Vein endothelial cell (primary cell): ENCODE data around the gene ZNF549. TPM values are rescaled to one million over a fixed set of nuclear protein-coding genes. Genes with fewer than 3 reads are reported as not detected.

Experiments used
- total RNA-seq: library from RNA; depleted of rRNA; stranded (reverse); fragments of >200 nt; gene quantifications from 2 replicates; pipeline ENCODE4 v1.2.3, GENCODE V29; 2012

Gene ZNF549
- total RNA-seq, result 4.2 and 4.6 TPM in 2 replicates

DNA sequence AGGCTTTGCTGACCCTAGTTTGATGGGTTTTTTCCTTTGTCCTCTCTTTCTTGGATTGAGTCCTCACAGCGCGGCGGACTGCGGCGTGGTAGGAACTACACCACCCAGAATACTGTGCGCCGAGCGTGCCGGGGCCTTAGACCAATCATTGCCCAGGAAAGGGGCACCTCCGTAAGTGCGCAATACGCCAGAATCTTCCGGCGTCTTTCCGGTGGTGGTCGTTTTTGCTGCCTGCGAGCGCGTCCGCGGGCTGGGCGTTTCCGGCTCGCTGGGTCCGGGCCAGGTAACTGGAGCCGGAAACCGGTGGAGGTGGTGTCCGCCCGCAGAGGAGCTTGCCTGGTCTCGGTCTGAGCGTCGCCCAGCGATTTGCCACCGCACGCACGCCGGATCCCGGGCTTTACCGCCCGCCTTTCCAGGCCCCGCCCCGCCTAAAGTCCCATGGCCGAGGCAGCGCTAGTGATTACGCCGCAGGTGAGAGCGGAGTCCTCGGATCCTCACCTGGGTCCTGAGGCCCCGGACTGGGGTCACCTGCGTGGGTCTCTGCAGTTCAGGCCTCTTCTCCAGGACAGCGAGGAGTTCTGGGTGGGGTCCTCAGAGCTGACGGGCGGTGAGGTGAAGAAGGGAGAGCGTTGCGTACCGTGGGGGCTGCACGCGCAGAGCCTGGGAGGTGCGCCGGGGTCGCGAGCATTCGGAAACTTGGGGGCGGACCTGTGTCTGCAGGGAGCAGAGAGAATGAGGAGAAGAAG is at the start of gene ZNF549:
TSS of gene ZNF549 (plus strand) at position 221 of the 746 bp plus-strand sequence. CDS start at position 439, 218 bp downstream.

GRCh38 chr19:57487477-57488298 is 39.5 kb upstream of the ZNF549 start, which contains the start of gene ZNF419:
Gene ZNF419, plus strand, starts transcription at chr19:57487750. Its CDS starts 201 bp downstream, at chr19:57487951.

GRCh38 chr19:57499680-57500395 is 27.3 kb upstream of the ZNF549 start, which contains the start of gene ZNF773:
Gene ZNF773, plus strand, starts transcription at chr19:57499938. Its CDS starts 143 bp downstream, at chr19:57500081.

DNA sequence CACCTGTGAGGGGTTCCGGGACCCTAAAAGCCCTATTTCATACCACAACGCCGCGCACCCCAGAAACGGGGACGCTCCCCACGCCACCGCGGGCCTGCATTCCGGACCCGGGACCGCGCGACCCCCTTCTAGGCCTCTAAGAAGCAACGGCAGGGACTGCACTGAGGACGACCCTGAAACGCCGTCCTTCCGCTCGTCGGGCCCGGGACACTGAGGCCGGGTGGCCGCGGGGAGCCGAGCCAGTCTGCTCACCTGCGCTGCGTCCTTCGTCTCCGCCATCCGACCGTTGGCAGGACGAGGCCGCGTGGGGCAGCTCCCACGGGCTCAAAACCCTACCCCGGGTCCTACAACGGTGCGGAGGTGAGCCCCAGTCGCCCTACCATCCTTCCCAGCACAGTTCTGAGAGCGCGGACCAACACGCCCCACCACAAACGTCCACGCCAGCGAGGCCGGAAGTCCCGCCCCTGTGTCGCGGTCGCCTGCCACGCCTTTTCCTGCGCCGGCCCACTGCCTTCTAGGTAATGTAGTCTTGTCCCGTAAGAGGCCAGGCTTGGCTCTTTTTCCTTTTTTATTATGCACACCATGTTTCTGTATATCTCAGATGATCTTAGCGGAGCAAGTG is 32.4 kb downstream of the ZNF549 start, which contains the start of gene ZNF550:
TSS of gene ZNF550 (minus strand) at position 460 of the 622 bp plus-strand sequence. CDS start at position 279, 181 bp downstream.

GRCh38 chr19:57578487-57579205 is 51.5 kb downstream of the ZNF549 start, which contains the start of gene ZNF416:
Gene ZNF416, minus strand, starts transcription at chr19:57578911. Its CDS starts 207 bp downstream, at chr19:57578704.

GRCh38 chr19:57583521-57584416 is 56.6 kb downstream of the ZNF549 start, which contains the start of gene ZIK1:
Gene ZIK1, plus strand, starts transcription at chr19:57584145. Its CDS starts 212 bp downstream, at chr19:57584357.

GRCh38 chr19:57599761-57600383 is 72.7 kb downstream of the ZNF549 start, which contains the start of gene ZNF530:
Gene ZNF530, plus strand, starts transcription at chr19:57599885. Its CDS starts 4,461 bp downstream, at chr19:57604346.

Other genes with a start within 250 kb of the ZNF549 start
- 74.9 and 77.1 TPM in 2 replicates for gene ZNF460, start 246.9 kb upstream of the ZNF549 start, total RNA-seq
- 10.1 and 11.7 TPM in 2 replicates for gene ZNF543, start 206.9 kb upstream of the ZNF549 start, total RNA-seq
- gene ZNF304, start 176.1 kb upstream of the ZNF549 start, total RNA-seq, result 8.5 and 9.0 TPM in 2 replicates
- 9.1 and 10.1 TPM in 2 replicates for gene TRAPPC2B, start 163.8 kb upstream of the ZNF549 start, total RNA-seq
- gene ZNF547, start 163.8 kb upstream of the ZNF549 start, total RNA-seq, result 1.6 and 2.9 TPM in 2 replicates
- 14.2 and 16.3 TPM in 2 replicates for gene ZNF548, start 137.5 kb upstream of the ZNF549 start, total RNA-seq
- 11.4 and 14.3 TPM in 2 replicates for gene ZNF17, start 116.2 kb upstream of the ZNF549 start, total RNA-seq
- gene ZNF749, start 92.0 kb upstream of the ZNF549 start, total RNA-seq, result 7.2 and 12.2 TPM in 2 replicates
- 0.98 and 1.1 TPM in 2 replicates for gene VN1R1, start 70.2 kb upstream of the ZNF549 start, total RNA-seq
- gene ZNF772, start 49.8 kb upstream of the ZNF549 start, total RNA-seq, result 14.4 and 22.7 TPM in 2 replicates
- gene ZNF419, start 39.6 kb upstream of the ZNF549 start, total RNA-seq, result 11.1 and 13.5 TPM in 2 replicates
- 13.0 and 15.0 TPM in 2 replicates for gene ZNF773, start 27.4 kb upstream of the ZNF549 start, total RNA-seq
- 4.6 and 6.2 TPM in 2 replicates for gene ZNF550, start 32.5 kb downstream of the ZNF549 start, total RNA-seq
- 6.2 and 6.8 TPM in 2 replicates for gene ZNF416, start 51.6 kb downstream of the ZNF549 start, total RNA-seq
- 4.6 and 5.7 TPM in 2 replicates for gene ZIK1, start 56.8 kb downstream of the ZNF549 start, total RNA-seq
- 3.6 and 6.9 TPM in 2 replicates for gene ZNF530, start 72.5 kb downstream of the ZNF549 start, total RNA-seq
- gene ZNF134, start 86.9 kb downstream of the ZNF549 start, total RNA-seq, result 19.3 and 21.5 TPM in 2 replicates
- gene ZNF211, start 105.8 kb downstream of the ZNF549 start, total RNA-seq, result 7.5 and 9.3 TPM in 2 replicates
- gene ZSCAN4, start 141.6 kb downstream of the ZNF549 start, total RNA-seq, result under 0.01 and 0.10 TPM in 2 replicates
- 13.4 and 14.4 TPM in 2 replicates for gene ZNF551, start 154.6 kb downstream of the ZNF549 start, total RNA-seq
- 0.33 and 3.7 TPM in 2 replicates for gene ZNF154, start 181.8 kb downstream of the ZNF549 start, total RNA-seq
- gene ZNF671, start 200.3 kb downstream of the ZNF549 start, total RNA-seq, result 4.6 and 8.3 TPM in 2 replicates
- 14.9 and 15.7 TPM in 2 replicates for gene ZNF776, start 219.5 kb downstream of the ZNF549 start, total RNA-seq
- 15.0 and 17.6 TPM in 2 replicates for gene ZNF586, start 242.3 kb downstream of the ZNF549 start, total RNA-seq